ENCODE data around the gene JPH2.

The JPH2 gene

GRCh38 chr20:44065401-44066340 is 121.3 kb downstream of the JPH2 start:
- no peak for DNase-seq (ENCODE audit: low read depth in 2 of 3, low spot score in 1 of 3)

GRCh38 chr20:44064501-44065400 is 122.2 kb downstream of the JPH2 start:
- DNase-seq (ENCODE audit: low read depth in 2 of 3, low spot score in 1 of 3): no peak

All from stimulated activated CD4-positive, alpha-beta T cell treated with anti-CD3 and anti-CD28 coated beads, Interleukin-12 subunit alpha, Interleukin-12 subunit beta, amount 100 ng/mL, for 48 hours (primary cell).